ENCODE results near the gene PFN1. TPM values are rescaled to one million over a fixed set of nuclear protein-coding genes. Genes with fewer than 3 reads are reported as not detected.
A peak's percentile ranks its signal among the peaks of the same experiment; 100 is the strongest.

The PFN1 gene
- total and polyA plus RNA-seq, 2 donors (not counting 3 experiments of a cell fraction or from before 2014, with no cell fraction given), result 1,191 to 1,577 TPM

GRCh38 chr17:4944554-4945175 is 3.7 kb downstream of the PFN1 start:
- TF ChIP-seq POLR2AphosphoS5 (IDR thresholded peaks at IDR 0.05; ENCODE audit: insufficient read depth, low read depth, low read length) (peak; percentile 53), JUN (IDR thresholded peaks at IDR 0.05; ENCODE audit: borderline replicate concordance, insufficient read depth, insufficient read length, low read depth) (no peak)
- Histone ChIP-seq H4K20me1 (replicated peaks; ENCODE audit: control insufficient read depth, extremely low read depth, insufficient read depth, low read length) (no peaks in the 10 kb centered on the region), H3K79me2 (ENCODE audit: control insufficient read depth, insufficient read depth, low read length) (peaks cover 77% of the 10 kb centered on the region), H3K4me1 (ENCODE audit: control insufficient read depth, extremely low read depth, insufficient read depth, low read length) (peaks cover 29% of the 10 kb centered on the region), H3K9ac (replicated peaks; ENCODE audit: extremely low read depth, insufficient read depth, low read length) (peak overlapping the region; percentile 12), H3K27me3 (ENCODE audit: control insufficient read depth in 2 of 2, insufficient read depth in 2 of 2, low read length in 2 of 2) (no peaks in the 10 kb centered on the region), H3K36me3 (ENCODE audit: control insufficient read depth in 2 of 2, extremely low read depth in 1 of 2, insufficient read depth in 2 of 2, low read length in 2 of 2) (peaks cover 13 to 28% of the 10 kb centered on the region in 2 experiments), H3K27ac (ENCODE audit: insufficient read depth, low read depth, low read length) (peak overlapping the region; percentile 49), H3K9me1 (replicated peaks; ENCODE audit: control insufficient read depth, extremely low read depth, insufficient read depth, low read length) (no peaks in the 10 kb centered on the region), H3K4me2 (ENCODE audit: insufficient read depth, low read length) (no peak overlapping the region), H3K9me3 (replicated peaks; ENCODE audit: control insufficient read depth, insufficient read depth, low read length) (no peaks in the 10 kb centered on the region), H2AFZ (ENCODE audit: low read depth, low read length) (no peak overlapping the region), H3K4me3 (replicated peaks in 1 of 3; ENCODE audit: insufficient read depth in 1 of 3, low read depth in 1 of 3, low read length in 3 of 3) (no peak overlapping the region)
- intact Hi-C loops (cut with micrococcal nuclease) (no loop called here), dilution Hi-C loops (cut with MboI; ENCODE audit: extremely low pct_ligation_motif_present, low sequenced_read_pairs) (no loop called here)
- FAIRE-seq, result no peak
- no TSS peak for BruUV-seq (replicated peaks)
- CTCF ChIA-PET, result interaction anchor here (2.0 kb wide), 1 partner anchor 36 kb away, joined by 8 read pairs; no protein-coding TSS in a partner anchor
- POLR2A ChIA-PET, result interaction anchor here (1.7 kb wide), 1 partner anchor 23 kb away, joined by 5 read pairs; the partner anchor contains the start of gene SPAG7
- DNase-seq (ENCODE audit: low read depth, low spot score), result no peak

- Histone ChIP-seq H3K27ac (ENCODE audit: insufficient read depth, low read depth, low read length) (no peak overlapping the region), H3K9ac (replicated peaks; ENCODE audit: extremely low read depth, insufficient read depth, low read length) (no peak overlapping the region), H3K9me1 (replicated peaks; ENCODE audit: control insufficient read depth, extremely low read depth, insufficient read depth, low read length) (no peaks in the 10 kb centered on the region), H2AFZ (ENCODE audit: low read depth, low read length) (no peak overlapping the region), H3K4me1 (ENCODE audit: control insufficient read depth, extremely low read depth, insufficient read depth, low read length) (peaks cover 30% of the 10 kb centered on the region), H3K36me3 (ENCODE audit: control insufficient read depth in 2 of 2, extremely low read depth in 1 of 2, insufficient read depth in 2 of 2, low read length in 2 of 2) (peaks cover 13 to 28% of the 10 kb centered on the region in 2 experiments), H3K9me3 (replicated peaks; ENCODE audit: control insufficient read depth, insufficient read depth, low read length) (no peaks in the 10 kb centered on the region), H3K4me3 (replicated peaks in 1 of 3; ENCODE audit: insufficient read depth in 1 of 3, low read depth in 1 of 3, low read length in 3 of 3) (no peak overlapping the region), H3K4me2 (ENCODE audit: insufficient read depth, low read length) (no peak overlapping the region), H3K79me2 (ENCODE audit: control insufficient read depth, insufficient read depth, low read length) (peaks cover 81% of the 10 kb centered on the region), H4K20me1 (replicated peaks; ENCODE audit: control insufficient read depth, extremely low read depth, insufficient read depth, low read length) (no peaks in the 10 kb centered on the region), H3K27me3 (ENCODE audit: control insufficient read depth in 2 of 2, insufficient read depth in 2 of 2, low read length in 2 of 2) (no peaks in the 10 kb centered on the region)
- BruUV-seq (replicated peaks), result no TSS peak
- ChIA-PET CTCF (no interaction called here), POLR2A (no interaction called here)
- dilution Hi-C loops (cut with MboI; ENCODE audit: extremely low pct_ligation_motif_present, low sequenced_read_pairs) (no loop called here), intact Hi-C loops (cut with micrococcal nuclease) (no loop called here)
- FAIRE-seq, result no peak
- no peak for DNase-seq (ENCODE audit: low read depth, low spot score)
- TF ChIP-seq FOS (IDR thresholded peaks at IDR 0.05; ENCODE audit: borderline replicate concordance, insufficient read depth, low read length), result no peak
- no peak for TF ChIP-seq EZH2 (IDR thresholded peaks at IDR 0.05; ENCODE audit: borderline replicate concordance, low read depth, low read length, severe bottlenecking)
- TF ChIP-seq CTCF (IDR thresholded peaks at IDR 0.05; ENCODE audit: extremely low read depth in 1 of 2, insufficient read depth in 1 of 2, low read depth in 1 of 2, low read length in 2 of 2), result no peak
- TF ChIP-seq POLR2AphosphoS5 (IDR thresholded peaks at IDR 0.05; ENCODE audit: insufficient read depth, low read depth, low read length), result no peak
- TF ChIP-seq JUN (IDR thresholded peaks at IDR 0.05; ENCODE audit: borderline replicate concordance, insufficient read depth, insufficient read length, low read depth), result no peak
- TF ChIP-seq MAX (IDR thresholded peaks at IDR 0.05; ENCODE audit: insufficient read depth, insufficient read length), result no peak
Measured at GRCh38 chr17:4944163-4944553, 4.2 kb downstream of the PFN1 start.

Data from endothelial cell of umbilical vein (primary cell).